ENCODE measurements around the gene B4GALT5. TPM values are rescaled to one million over a fixed set of nuclear protein-coding genes. Genes with fewer than 3 reads are reported as not detected.

B4GALT5 gene
- total RNA-seq, 1 experiment from 2014 or later: 77.0 TPM

GRCh38 chr20:49675368-49676151 is 38.1 kb downstream of the B4GALT5 start:
- H3K36me3 Mint-ChIP-seq (ENCODE audit: insufficient read depth in 1 of 3, low read depth in 3 of 3): peaks cover 0 to 4% (median 0%) of the 10 kb centered on the region in 3 experiments; a peak in 1 of 7 replicates
- H2BK20ac ChIP-seq (ENCODE audit: low read depth, low read length, poor library complexity, severe bottlenecking): no peak overlapping the region
- H3K27ac ChIP-seq (ENCODE audit: insufficient read length, low read depth, low read length): no peak overlapping the region
- no peaks in the 10 kb centered on the region for H3K27me3 Mint-ChIP-seq (ENCODE audit: low read depth)
- no peak overlapping the region for H4K5ac ChIP-seq (ENCODE audit: insufficient read length, low read depth, low read length)
- no peaks in the 10 kb centered on the region for H3K79me1 ChIP-seq (ENCODE audit: insufficient read depth, low read depth, low read length, poor library complexity, severe bottlenecking)
- no peak overlapping the region for H3K14ac ChIP-seq (ENCODE audit: insufficient read depth, low read length)
- no peak overlapping the region for H3T11ph ChIP-seq (ENCODE audit: low read length)
- H3K4me3 Mint-ChIP-seq: no peak overlapping the region
- no peak overlapping the region for H3K4ac ChIP-seq (ENCODE audit: low read depth, low read length)
- no peak overlapping the region for H3K9ac ChIP-seq (ENCODE audit: extremely low read depth, insufficient read length, low read length)
- H3K18ac ChIP-seq (ENCODE audit: insufficient read length, low read depth, low read length): no peak overlapping the region
- H2AFZ ChIP-seq (ENCODE audit: low read length): no peak overlapping the region
- DNase-seq: no peak
- H3K27me3 ChIP-seq (ENCODE audit: insufficient read depth, low read length): no peaks in the 10 kb centered on the region
- no peak overlapping the region for H4K8ac ChIP-seq (replicated peaks; ENCODE audit: insufficient read length, low read depth, low read length)
- H4K20me1 ChIP-seq (ENCODE audit: control insufficient read depth, insufficient read depth, insufficient read length): no peaks in the 10 kb centered on the region
- H3K9me3 ChIP-seq (ENCODE audit: control insufficient read depth, low read depth, low read length): no peaks in the 10 kb centered on the region
- no peak overlapping the region for H3K56ac ChIP-seq (ENCODE audit: insufficient read length, low read depth, low read length)
- H2BK5ac ChIP-seq (ENCODE audit: insufficient read length, low read length): no peak overlapping the region
- H3K4me2 ChIP-seq (ENCODE audit: insufficient read depth, insufficient read length, low read length): no peak overlapping the region
- peak overlapping the region in 1 of 3 experiments; percentile 71; a peak in 2 of 7 replicates for H3K27ac Mint-ChIP-seq
- H2AK5ac ChIP-seq (ENCODE audit: insufficient read length, low read length): no peak overlapping the region
- H3K4me1 ChIP-seq (ENCODE audit: insufficient read depth, low read length): peaks cover 12% of the 10 kb centered on the region; the same call in 1 of the 2 replicates
- H3K4me1 Mint-ChIP-seq: peaks cover 64 to 79% of the 10 kb centered on the region in 2 experiments
- H2BK15ac ChIP-seq (ENCODE audit: low read depth, low read length): no peak overlapping the region
- no peak overlapping the region for H4K91ac ChIP-seq (ENCODE audit: insufficient read length, low read depth, low read length)
- H2BK12ac ChIP-seq (ENCODE audit: insufficient read length, low read depth, low read length): no peak overlapping the region
- TF ChIP-seq CTCF (conservative IDR thresholded peaks at IDR 0.05): no peak
- H3K23me2 ChIP-seq (ENCODE audit: insufficient read length, low read depth, low read length, poor library complexity, severe bottlenecking): no peaks in the 10 kb centered on the region
- H3K23ac ChIP-seq (ENCODE audit: insufficient read length, low read depth, low read length): no peak overlapping the region
- no peaks in the 10 kb centered on the region; a peak in 1 of 5 replicates for H3K9me3 Mint-ChIP-seq
- no peak overlapping the region for H2BK120ac ChIP-seq (ENCODE audit: low read depth, low read length, poor library complexity, severe bottlenecking)
- no CpG with 5 or more reads among the region's 9 CpGs for WGBS (ENCODE audit: extremely low coverage, insufficient read length, low lambda C conversion rate)
- peaks cover 50% of the 10 kb centered on the region; the same call in 1 of the 2 replicates for H3K79me2 ChIP-seq (ENCODE audit: insufficient read depth, low read length)
